HG03520 (cell line): ENCODE measurements around the gene FOXP1.

Experiments
- ATAC-seq: cut with Tn5 transposase; IDR thresholded peaks from one replicate; pipeline ENCODE4 v1.9.1; 2021; ENCODE audit warnings: mild to moderate bottlenecking, moderate library complexity; ENCODE audit not compliant: unreplicated experiment

The FOXP1 gene

GRCh38 chr3:71251156-71251775, 332.3 kb downstream of the FOXP1 start:
- no peak for ATAC-seq

- no peak for ATAC-seq
These were observed 333.5 kb downstream of the FOXP1 start for GRCh38 chr3:71250026-71250425.

GRCh38 chr3:71247958-71248335, 335.6 kb downstream of the FOXP1 start:
- ATAC-seq, result no peak

- ATAC-seq, result no peak
These were observed 336.1 kb downstream of the FOXP1 start for GRCh38 chr3:71247221-71247957.

GRCh38 chr3:71245971-71246880, 337.3 kb downstream of the FOXP1 start:
- no peak for ATAC-seq

GRCh38 chr3:71244826-71245488, 338.6 kb downstream of the FOXP1 start:
- no peak for ATAC-seq

GRCh38 chr3:71244153-71244825, 339.2 kb downstream of the FOXP1 start:
- ATAC-seq, result no peak

GRCh38 chr3:71243229-71243628, 340.3 kb downstream of the FOXP1 start:
- no peak for ATAC-seq

GRCh38 chr3:71241981-71242560, 341.5 kb downstream of the FOXP1 start:
- ATAC-seq, result no peak

GRCh38 chr3:71241246-71241901, 342.2 kb downstream of the FOXP1 start:
- ATAC-seq, result no peak

GRCh38 chr3:71240034-71240433, 343.5 kb downstream of the FOXP1 start:
- ATAC-seq, result no peak

GRCh38 chr3:71238355-71238757, 345.2 kb downstream of the FOXP1 start:
- no peak for ATAC-seq

- no peak for ATAC-seq
These were observed 345.9 kb downstream of the FOXP1 start for GRCh38 chr3:71237672-71238071.

- ATAC-seq, result no peak
These were observed 347.7 kb downstream of the FOXP1 start for GRCh38 chr3:71235846-71236245.

GRCh38 chr3:71232895-71233294, 350.6 kb downstream of the FOXP1 start:
- no peak for ATAC-seq

GRCh38 chr3:71232175-71232679, 351.3 kb downstream of the FOXP1 start:
- ATAC-seq, result no peak

GRCh38 chr3:71231680-71232079, 351.8 kb downstream of the FOXP1 start:
- no peak for ATAC-seq

GRCh38 chr3:71229905-71230657, 353.4 kb downstream of the FOXP1 start:
- ATAC-seq, result no peak
